Fibroblast of lung (primary cell): ENCODE results near the gene EXOC6. TPM values are rescaled to one million over a fixed set of nuclear protein-coding genes. Genes with fewer than 3 reads are reported as not detected.

Source experiments
- DNase-seq, 2 donors: peaks; one replicate each; pipeline versions ENCODE4 v3.0.0 to v3.0.0-alpha.2; 2010; ENCODE audit warnings: low read depth in 2 of 2
- H2AFZ ChIP-seq: 2 replicates; pipeline ENCODE4 v1.5.1; 2012; ENCODE audit warnings: low read length, control low read depth, inconsistent platforms
- H3K27ac ChIP-seq: 2 replicates; pipeline ENCODE4 v1.5.1; 2011; ENCODE audit warnings: low read length, control low read depth; ENCODE audit not compliant: insufficient read depth
- H3K27me3 ChIP-seq: 2 replicates; pipeline ENCODE4 v1.5.1; 2011; ENCODE audit warnings: mild to moderate bottlenecking, low read length; ENCODE audit not compliant: control insufficient read depth, insufficient read depth
- H3K36me3 ChIP-seq: 2 replicates; pipeline ENCODE4 v1.5.1; 2011; ENCODE audit warnings: low read length; ENCODE audit not compliant: control insufficient read depth, insufficient read depth
- H3K4me1 ChIP-seq: 2 replicates; pipeline ENCODE4 v1.5.1; 2011; ENCODE audit warnings: low read length; ENCODE audit not compliant: control insufficient read depth, insufficient read depth; ENCODE audit errors: extremely low read depth
- H3K4me2 ChIP-seq: 2 replicates; pipeline ENCODE4 v1.5.1; 2011; ENCODE audit warnings: low read length, control low read depth; ENCODE audit not compliant: insufficient read depth; ENCODE audit errors: extremely low read depth
- H3K4me3 ChIP-seq, 4 experiments: fragments of 200-600 bp in 1 of 4; sonication (generic) in 1 of 4; replicated peaks in 1 of 4; 2 replicates each; pipeline ENCODE4 v1.5.1; 2011 to 2016; ENCODE audit warnings: low read length in 4 of 4, low read depth in 3 of 4, mild to moderate bottlenecking in 3 of 4, control low read depth in 2 of 4, inconsistent platforms in 1 of 4, mixed read lengths in 1 of 4; ENCODE audit not compliant: insufficient read depth in 1 of 4; ENCODE audit errors: control extremely low read depth in 1 of 4
- H3K79me2 ChIP-seq: 2 replicates; pipeline ENCODE4 v1.5.1; 2012; ENCODE audit warnings: mild to moderate bottlenecking, low read length, inconsistent platforms; ENCODE audit not compliant: control insufficient read depth, insufficient read depth
- H3K9ac ChIP-seq: 2 replicates; pipeline ENCODE4 v1.5.1; 2011; ENCODE audit warnings: mild to moderate bottlenecking, low read length, control low read depth; ENCODE audit not compliant: insufficient read depth
- H3K9me3 ChIP-seq: 2 replicates; pipeline ENCODE4 v1.5.1; 2012; ENCODE audit warnings: low read depth, low read length; ENCODE audit not compliant: control insufficient read depth, insufficient read depth
- H4K20me1 ChIP-seq: 2 replicates; pipeline ENCODE4 v1.5.1; 2011; ENCODE audit warnings: low read length; ENCODE audit not compliant: control insufficient read depth, insufficient read depth; ENCODE audit errors: extremely low read depth
- EZH2 ChIP-seq: IDR thresholded peaks from 2 replicates; pipeline ENCODE4 v1.5.1; 2012; ENCODE audit warnings: low read length, control low read depth, mild to moderate bottlenecking; ENCODE audit errors: missing control alignments
- polyA plus RNA-seq, 2 donors: library from polyadenylated mRNA; depleted of rRNA in 1 of 2; stranded (reverse) in 1 of 2; unstranded in 1 of 2; fragments of >200 nt; gene quantifications; 2 replicates each; pipeline ENCODE4 v1.2.1, GENCODE V29; 2011 to 2012; ENCODE audit warnings: missing spikeins in 1 of 2
- total RNA-seq: library from RNA; depleted of rRNA; stranded (reverse); fragments of >200 nt; gene quantifications from 2 replicates; pipeline ENCODE4 v1.2.1, GENCODE V29; 2014
- TF ChIP-seq, protein P1 (sequence below), 2 donors: IDR thresholded peaks in 1 of 2; conservative IDR thresholded peaks in 1 of 2; 1 replicate in 1 of 2; 2 replicates in 1 of 2; pipeline ENCODE4 v1.5.1; 2011 to 2012; ENCODE audit warnings: low read length in 2 of 2, control low read depth in 1 of 2, inconsistent platforms in 1 of 2, low read depth in 1 of 2, mild to moderate bottlenecking in 1 of 2

The EXOC6 gene
- total and polyA plus RNA-seq, 2 donors (not counting 1 experiment from before 2014, with no cell fraction given) = 6.2 to 9.2 TPM

DNA sequence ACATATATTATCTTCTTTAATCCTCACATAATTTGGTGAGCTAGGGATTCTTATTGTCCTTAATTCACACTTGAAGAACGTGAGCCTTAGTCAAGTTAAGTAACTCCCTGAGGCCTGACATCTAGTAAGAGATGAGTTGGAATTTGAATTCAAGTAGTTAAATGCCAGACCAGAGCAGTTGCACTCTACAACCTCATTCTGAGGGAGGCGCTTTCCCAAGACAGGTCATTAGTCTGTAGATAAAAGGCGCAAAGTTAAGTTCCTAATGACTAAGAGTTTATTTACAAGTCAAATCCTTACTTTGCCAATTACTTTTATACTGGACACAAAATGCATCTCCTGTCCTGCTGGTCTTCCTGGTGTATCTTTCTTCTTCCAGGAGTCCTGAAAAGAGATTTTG lies 3.6 kb upstream of the EXOC6 start:
- H3K9me3 ChIP-seq = no peaks in the 10 kb centered on the region
- no peak overlapping the region for H3K4me2 ChIP-seq
- no peak overlapping the region for H2AFZ ChIP-seq
- no peaks in the 10 kb centered on the region for H3K36me3 ChIP-seq
- H3K27ac ChIP-seq = no peak overlapping the region
- no peaks in the 10 kb centered on the region for H3K79me2 ChIP-seq
- no peaks in the 10 kb centered on the region for H4K20me1 ChIP-seq
- H3K4me1 ChIP-seq = peaks cover 3% of the 10 kb centered on the region
- no peak overlapping the region for H3K4me3 ChIP-seq
- TF ChIP-seq, protein P1, sequence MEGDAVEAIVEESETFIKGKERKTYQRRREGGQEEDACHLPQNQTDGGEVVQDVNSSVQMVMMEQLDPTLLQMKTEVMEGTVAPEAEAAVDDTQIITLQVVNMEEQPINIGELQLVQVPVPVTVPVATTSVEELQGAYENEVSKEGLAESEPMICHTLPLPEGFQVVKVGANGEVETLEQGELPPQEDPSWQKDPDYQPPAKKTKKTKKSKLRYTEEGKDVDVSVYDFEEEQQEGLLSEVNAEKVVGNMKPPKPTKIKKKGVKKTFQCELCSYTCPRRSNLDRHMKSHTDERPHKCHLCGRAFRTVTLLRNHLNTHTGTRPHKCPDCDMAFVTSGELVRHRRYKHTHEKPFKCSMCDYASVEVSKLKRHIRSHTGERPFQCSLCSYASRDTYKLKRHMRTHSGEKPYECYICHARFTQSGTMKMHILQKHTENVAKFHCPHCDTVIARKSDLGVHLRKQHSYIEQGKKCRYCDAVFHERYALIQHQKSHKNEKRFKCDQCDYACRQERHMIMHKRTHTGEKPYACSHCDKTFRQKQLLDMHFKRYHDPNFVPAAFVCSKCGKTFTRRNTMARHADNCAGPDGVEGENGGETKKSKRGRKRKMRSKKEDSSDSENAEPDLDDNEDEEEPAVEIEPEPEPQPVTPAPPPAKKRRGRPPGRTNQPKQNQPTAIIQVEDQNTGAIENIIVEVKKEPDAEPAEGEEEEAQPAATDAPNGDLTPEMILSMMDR (conservative IDR thresholded peaks at IDR 0.05 in 1 of 2, IDR thresholded peaks at IDR 0.05 in 1 of 2; ENCODE audit: low read depth in 1 of 2, low read length in 2 of 2) = peak in 1 of 2 donors; percentile 21
- TF ChIP-seq EZH2 = no peak
- no peaks in the 10 kb centered on the region for H3K27me3 ChIP-seq
- DNase-seq = peak in 1 of 2 donors; percentile 48
- H3K9ac ChIP-seq = no peak overlapping the region

DNA sequence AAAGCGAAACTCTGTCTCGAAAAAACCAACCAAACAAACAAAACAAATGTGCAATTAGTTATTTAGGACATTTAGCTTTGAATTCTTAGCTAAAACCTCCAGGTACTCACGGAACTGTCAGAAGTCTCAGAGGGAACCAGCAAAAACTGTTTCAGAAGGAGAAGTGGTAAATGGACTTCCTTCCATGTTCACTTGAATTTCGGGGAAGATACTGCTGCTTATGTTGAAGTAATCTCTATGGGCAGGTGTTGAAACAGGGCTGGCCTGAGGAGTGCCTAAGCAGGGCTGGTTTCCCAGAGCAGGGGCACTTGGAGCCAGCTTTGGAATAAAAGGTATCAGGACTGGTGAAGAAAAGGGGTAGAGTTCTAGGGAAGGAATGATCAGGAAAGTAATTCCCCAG lies 2.4 kb upstream of the EXOC6 start:
- no peak overlapping the region for H3K4me2 ChIP-seq
- H4K20me1 ChIP-seq = no peaks in the 10 kb centered on the region
- H3K79me2 ChIP-seq = no peaks in the 10 kb centered on the region
- no peak overlapping the region for H3K4me3 ChIP-seq
- no peaks in the 10 kb centered on the region for H3K27me3 ChIP-seq
- H3K9ac ChIP-seq = no peak overlapping the region
- H2AFZ ChIP-seq = no peak overlapping the region
- no peak for DNase-seq
- no peaks in the 10 kb centered on the region for H3K9me3 ChIP-seq
- no peak overlapping the region for H3K27ac ChIP-seq
- no peaks in the 10 kb centered on the region for H3K36me3 ChIP-seq
- TF ChIP-seq EZH2 = no peak
- TF ChIP-seq, protein P1 (conservative IDR thresholded peaks at IDR 0.05 in 1 of 2, IDR thresholded peaks at IDR 0.05 in 1 of 2; ENCODE audit: low read depth in 1 of 2, low read length in 2 of 2) = no peak
- H3K4me1 ChIP-seq = peaks cover 3% of the 10 kb centered on the region

DNA sequence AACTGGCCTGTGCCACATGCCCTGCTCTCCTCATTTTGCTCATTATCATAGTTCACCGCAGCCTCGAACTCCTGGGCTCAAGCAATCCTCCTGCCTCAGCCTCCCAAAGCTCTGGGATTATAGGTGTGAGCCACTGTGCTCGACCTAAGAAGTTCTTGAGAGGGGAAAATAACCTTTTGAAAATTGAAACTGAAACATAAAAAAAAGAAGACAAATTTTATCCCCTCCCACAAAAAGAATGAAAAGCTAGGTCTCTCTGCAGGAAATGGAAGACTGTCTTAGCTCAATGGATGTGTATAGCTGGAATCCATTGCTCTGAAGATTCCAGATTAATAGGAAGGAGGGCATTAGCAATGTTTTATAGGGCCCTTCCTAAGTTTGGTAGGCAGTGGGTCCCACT lies 2.0 kb upstream of the EXOC6 start:
- DNase-seq = no peak
- H4K20me1 ChIP-seq = no peaks in the 10 kb centered on the region
- H3K4me1 ChIP-seq = peaks cover 3% of the 10 kb centered on the region
- no peak overlapping the region for H3K9ac ChIP-seq
- H3K36me3 ChIP-seq = no peaks in the 10 kb centered on the region
- no peak overlapping the region for H3K27ac ChIP-seq
- H3K4me2 ChIP-seq = no peak overlapping the region
- no peaks in the 10 kb centered on the region for H3K27me3 ChIP-seq
- no peak overlapping the region for H2AFZ ChIP-seq
- no peak for TF ChIP-seq EZH2
- TF ChIP-seq, protein P1 (conservative IDR thresholded peaks at IDR 0.05 in 1 of 2, IDR thresholded peaks at IDR 0.05 in 1 of 2; ENCODE audit: low read depth in 1 of 2, low read length in 2 of 2) = no peak
- H3K4me3 ChIP-seq = no peak overlapping the region
- H3K9me3 ChIP-seq = no peaks in the 10 kb centered on the region
- no peaks in the 10 kb centered on the region for H3K79me2 ChIP-seq
